Neural progenitor cell (in vitro differentiated cells): Measurements from ENCODE around the gene ADCY7.

Source experiments
- CTCF ChIP-seq: fragments of 200-600 bp; sonication (generic); IDR thresholded peaks from 2 replicates; pipeline ENCODE4 v1.5.1; 2017; ENCODE audit warnings: antibody characterized with exemption, mild to moderate bottlenecking
- EZH2phosphoT487 ChIP-seq: fragments of 200-600 bp; sonication (generic); IDR thresholded peaks from 2 replicates; pipeline ENCODE4 v1.6.1; 2017; ENCODE audit warnings: antibody characterized with exemption

GRCh38 chr16:50326264-50326663 lies 59.9 kb downstream of the ADCY7 start:
- TF ChIP-seq CTCF: no peak
- TF ChIP-seq EZH2phosphoT487: no peak
